GM19025 (cell line): ENCODE data around the gene ZNF777.
"Not testable (repeated sequence)": the region's sequence is repeated elsewhere in the genome, so short reads cannot be mapped to it uniquely, and the experiment has no call there.

Experiments used
- ATAC-seq: cut with Tn5 transposase; IDR thresholded peaks from one replicate; pipeline ENCODE4 v1.9.1; 2021; ENCODE audit warnings: mild to moderate bottlenecking, low read depth, moderate library complexity; ENCODE audit not compliant: unreplicated experiment

Gene ZNF777

GRCh38 chr7:149460493-149461277 lies at the start of gene ZNF777:
Gene ZNF777, minus strand, starts transcription at chr7:149461062. Its CDS starts 5,040 bp downstream, at chr7:149456022.
- ATAC-seq: peak; percentile 95

- ATAC-seq: no peak
These were observed 49.4 kb upstream of the ZNF777 start for GRCh38 chr7:149510248-149510647.

GRCh38 chr7:149509774-149510173 lies 48.9 kb upstream of the ZNF777 start:
- ATAC-seq: no peak

- no peak for ATAC-seq
These were observed 44.7 kb upstream of the ZNF777 start for GRCh38 chr7:149505551-149505950.

GRCh38 chr7:149501651-149502050 lies 40.8 kb upstream of the ZNF777 start:
- ATAC-seq: no peak

GRCh38 chr7:149500910-149501309 lies 40.0 kb upstream of the ZNF777 start:
- ATAC-seq: no peak

- no peak for ATAC-seq
These were observed 39.3 kb upstream of the ZNF777 start for GRCh38 chr7:149500201-149500600.

- no peak for ATAC-seq
These were observed 37.9 kb upstream of the ZNF777 start for GRCh38 chr7:149498811-149499210.

- ATAC-seq: peak; percentile 94
These were observed 36.8 kb upstream of the ZNF777 start, which contains the start of gene ZNF746 for GRCh38 chr7:149497467-149498261. Gene ZNF746, minus strand, starts transcription at chr7:149497809. Its CDS starts 273 bp downstream, at chr7:149497536.

GRCh38 chr7:149496642-149497391 lies 36.0 kb upstream of the ZNF777 start:
- ATAC-seq: peak; percentile 30

- no peak for ATAC-seq
These were observed 35.2 kb upstream of the ZNF777 start for GRCh38 chr7:149495785-149496641.

GRCh38 chr7:149494738-149495368 lies 34.0 kb upstream of the ZNF777 start:
- ATAC-seq: no peak

- not testable (repeated sequence) for ATAC-seq
These were observed 33.1 kb upstream of the ZNF777 start for GRCh38 chr7:149493975-149494374.

GRCh38 chr7:149493366-149493765 lies 32.5 kb upstream of the ZNF777 start:
- no peak for ATAC-seq

GRCh38 chr7:149490083-149490760 lies 29.4 kb upstream of the ZNF777 start:
- ATAC-seq: no peak

- ATAC-seq: no peak
These were observed 28.6 kb upstream of the ZNF777 start for GRCh38 chr7:149489391-149490024.

GRCh38 chr7:149479568-149479967 lies 18.7 kb upstream of the ZNF777 start:
- no peak for ATAC-seq

- no peak for ATAC-seq
These were observed 17.9 kb upstream of the ZNF777 start for GRCh38 chr7:149478754-149479153.
